Left ventricle myocardium inferior (tissue), 1 donor: ENCODE results near the gene FFAR1. TPM values are rescaled to one million over a fixed set of nuclear protein-coding genes. Genes with fewer than 3 reads are reported as not detected.

Source experiments
- DNase-seq: peaks from one replicate; pipeline ENCODE4 v3.0.0-alpha.2; 2020
- H3K27ac ChIP-seq: fragments of 200-600 bp; replicated peaks from 2 replicates; pipeline ENCODE4 v1.8.0; 2021
- H3K27me3 ChIP-seq: fragments of 200-600 bp; 2 replicates; pipeline ENCODE4 v1.8.0; 2021; ENCODE audit warnings: low read depth
- H3K36me3 ChIP-seq: fragments of 200-600 bp; 2 replicates; pipeline ENCODE4 v1.8.0; 2021
- H3K4me1 ChIP-seq: fragments of 200-600 bp; 2 replicates; pipeline ENCODE4 v1.8.0; 2021
- H3K4me3 ChIP-seq: fragments of 200-600 bp; 2 replicates; pipeline ENCODE4 v1.8.0; 2021; ENCODE audit warnings: mild to moderate bottlenecking, moderate library complexity
- H3K9me3 ChIP-seq: fragments of 200-600 bp; replicated peaks from 2 replicates; pipeline ENCODE4 v1.8.0; 2021
- intact Hi-C: fragments of 100-400 bp; cut with micrococcal nuclease; formaldehyde crosslinking; loops from one replicate; pipeline ENCODE4 v1.11.0; 2022
- total RNA-seq: library from RNA; stranded (reverse); fragmentation: NEBNext Ultra II Directional; extraction: Animal tissue kit (Norgen Biotek cat#: 25700); gene quantifications from one replicate; pipeline ENCODE4 v1.2.1, GENCODE V29; 2021
- TF ChIP-seq, protein P1 (sequence below): fragments of 200-600 bp; IDR thresholded peaks from 2 replicates; pipeline ENCODE4 v1.8.0; 2021; ENCODE audit warnings: antibody characterized with exemption, mild to moderate bottlenecking, borderline replicate concordance
- donor health status: DM: no; HTN: yes; CAD: no; lungs with severe emphysema.

FFAR1 gene
- total RNA-seq, 1 donor from 2014 or later, result not detected

DNA sequence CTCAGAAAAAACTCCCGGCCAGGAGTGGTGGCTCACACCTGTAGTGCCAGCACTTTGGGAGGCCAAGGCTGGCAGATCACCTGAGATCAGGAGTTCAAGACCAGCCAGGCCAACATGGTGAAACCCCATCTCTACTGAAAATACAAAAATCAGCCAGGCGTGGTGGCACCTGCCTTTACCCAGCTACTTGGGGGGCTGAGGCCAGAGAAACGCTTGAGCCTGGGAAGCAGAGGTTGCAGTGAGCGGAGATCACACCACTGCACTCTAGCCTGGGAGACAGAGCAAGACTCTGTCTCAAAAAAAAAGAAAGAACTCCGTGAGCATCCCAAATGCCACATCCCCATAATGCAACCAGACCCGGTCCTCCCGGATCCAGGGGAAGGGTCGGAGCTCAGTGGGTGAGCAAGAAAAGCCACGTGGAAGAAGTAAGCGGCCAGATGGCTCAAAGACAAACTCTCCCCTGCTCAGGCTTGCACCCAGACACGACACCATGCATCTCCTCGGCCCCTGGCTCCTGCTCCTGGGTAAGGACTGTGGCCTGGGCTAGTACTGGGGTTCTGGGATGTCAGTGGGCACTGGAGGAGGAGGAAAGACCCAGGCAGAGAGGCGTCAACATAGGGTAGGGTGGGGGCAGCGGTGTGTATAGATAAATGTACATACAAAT is 16.0 kb upstream of the FFAR1 start:
- Histone ChIP-seq H3K9me3 (no peaks in the 10 kb centered on the region), H3K27me3 (peaks cover 96% of the 10 kb centered on the region), H3K36me3 (no peaks in the 10 kb centered on the region), H3K27ac (no peak overlapping the region), H3K4me1 (no peaks in the 10 kb centered on the region), H3K4me3 (no peak overlapping the region)
- TF ChIP-seq, protein P1, sequence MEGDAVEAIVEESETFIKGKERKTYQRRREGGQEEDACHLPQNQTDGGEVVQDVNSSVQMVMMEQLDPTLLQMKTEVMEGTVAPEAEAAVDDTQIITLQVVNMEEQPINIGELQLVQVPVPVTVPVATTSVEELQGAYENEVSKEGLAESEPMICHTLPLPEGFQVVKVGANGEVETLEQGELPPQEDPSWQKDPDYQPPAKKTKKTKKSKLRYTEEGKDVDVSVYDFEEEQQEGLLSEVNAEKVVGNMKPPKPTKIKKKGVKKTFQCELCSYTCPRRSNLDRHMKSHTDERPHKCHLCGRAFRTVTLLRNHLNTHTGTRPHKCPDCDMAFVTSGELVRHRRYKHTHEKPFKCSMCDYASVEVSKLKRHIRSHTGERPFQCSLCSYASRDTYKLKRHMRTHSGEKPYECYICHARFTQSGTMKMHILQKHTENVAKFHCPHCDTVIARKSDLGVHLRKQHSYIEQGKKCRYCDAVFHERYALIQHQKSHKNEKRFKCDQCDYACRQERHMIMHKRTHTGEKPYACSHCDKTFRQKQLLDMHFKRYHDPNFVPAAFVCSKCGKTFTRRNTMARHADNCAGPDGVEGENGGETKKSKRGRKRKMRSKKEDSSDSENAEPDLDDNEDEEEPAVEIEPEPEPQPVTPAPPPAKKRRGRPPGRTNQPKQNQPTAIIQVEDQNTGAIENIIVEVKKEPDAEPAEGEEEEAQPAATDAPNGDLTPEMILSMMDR, result no peak
- DNase-seq, result no peak
- intact Hi-C loops, result no loop called here

DNA sequence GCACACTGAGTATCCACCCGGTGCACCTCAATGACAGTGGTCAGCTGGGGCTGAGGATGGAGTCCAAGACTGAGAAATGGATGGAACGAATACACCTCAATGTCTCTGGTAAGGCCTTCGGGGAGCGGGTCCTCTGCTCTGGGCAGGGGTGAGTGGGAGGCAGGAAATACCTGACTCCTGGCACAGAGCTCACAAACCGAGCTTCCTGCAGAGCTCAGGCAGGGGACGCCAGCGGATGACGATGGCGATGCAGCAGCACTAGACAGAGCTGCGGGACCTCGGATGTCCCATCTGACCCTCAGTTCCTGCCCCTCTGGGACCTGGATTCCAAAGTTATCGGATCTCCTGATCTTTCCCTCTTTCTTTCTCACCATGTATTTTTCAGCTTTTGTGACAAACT is 14.9 kb upstream of the FFAR1 start:
- Histone ChIP-seq H3K9me3 (no peaks in the 10 kb centered on the region), H3K27ac (no peak overlapping the region), H3K4me1 (no peaks in the 10 kb centered on the region), H3K27me3 (peaks cover 96% of the 10 kb centered on the region), H3K4me3 (no peak overlapping the region), H3K36me3 (no peaks in the 10 kb centered on the region)
- intact Hi-C loops, result no loop called here
- TF ChIP-seq, protein P1, result no peak
- no peak for DNase-seq

DNA sequence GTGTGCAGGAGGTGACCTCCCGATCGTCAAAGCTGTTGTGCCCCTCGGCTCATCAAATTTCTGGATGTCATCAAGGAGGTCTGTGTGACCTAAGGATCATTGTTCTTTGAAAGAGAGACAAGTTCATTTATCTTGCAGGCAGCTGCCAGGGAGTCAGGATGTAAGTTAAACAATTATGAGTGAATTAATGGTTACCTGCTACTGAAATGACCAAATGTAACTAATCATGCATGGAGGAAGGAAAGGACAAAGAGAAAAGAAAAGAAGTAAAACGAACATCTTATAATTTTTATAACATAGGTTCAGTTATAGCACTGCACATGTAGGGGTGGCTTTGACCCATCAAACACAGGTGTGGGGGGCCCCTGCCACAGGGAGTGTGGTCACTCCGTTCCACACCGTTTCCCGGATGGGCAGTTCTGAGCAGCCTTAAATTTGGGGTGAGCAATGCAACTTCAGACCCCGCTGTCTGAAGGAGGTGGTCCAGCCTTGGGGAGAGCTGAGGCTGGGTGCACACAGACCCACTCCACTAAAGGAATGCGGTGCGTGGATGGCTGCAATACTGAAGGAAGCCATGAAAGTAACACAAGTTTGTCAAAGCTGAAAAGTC is 13.5 kb upstream of the FFAR1 start:
- DNase-seq, result no peak

DNA sequence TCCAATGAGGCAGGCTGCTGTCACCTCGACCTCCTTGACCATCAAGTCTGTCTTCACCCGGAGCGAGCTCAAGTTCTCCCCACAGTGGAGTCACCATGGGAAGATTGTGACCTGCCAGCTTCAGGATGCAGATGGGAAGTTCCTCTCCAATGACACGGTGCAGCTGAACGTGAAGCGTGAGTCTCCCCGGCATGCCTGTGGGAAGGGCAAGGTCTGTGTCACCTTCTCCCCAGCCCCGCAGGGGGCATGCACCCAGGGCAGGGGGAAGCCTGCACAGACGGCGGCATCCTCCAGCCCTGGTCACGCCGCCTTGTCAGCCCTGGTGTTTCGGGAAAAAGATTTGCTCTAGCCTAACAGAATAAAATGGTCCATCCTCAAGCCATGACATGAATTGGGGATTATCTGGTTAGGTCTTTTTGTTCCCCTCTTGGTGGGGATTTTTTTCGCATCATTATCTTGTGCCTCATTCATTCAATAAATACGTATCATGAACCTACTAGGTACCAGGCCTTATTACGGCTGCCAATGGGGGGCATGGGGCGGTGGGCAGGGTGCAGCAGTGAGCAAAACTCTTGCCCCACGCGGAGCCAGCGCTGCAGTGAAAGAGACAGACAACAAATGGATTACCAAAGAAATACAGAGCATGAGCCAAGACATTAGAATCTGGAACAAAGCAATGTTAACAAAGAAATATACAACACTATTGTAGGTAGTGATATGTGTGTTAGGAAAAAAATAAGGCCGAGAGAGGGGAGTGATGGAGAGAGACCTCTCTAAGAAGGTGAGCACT is 11.3 kb upstream of the FFAR1 start:
- intact Hi-C loops, result no loop called here
- Histone ChIP-seq H3K27me3 (peaks cover 79% of the 10 kb centered on the region), H3K9me3 (no peaks in the 10 kb centered on the region), H3K36me3 (no peaks in the 10 kb centered on the region), H3K4me3 (no peak overlapping the region), H3K27ac (no peak overlapping the region), H3K4me1 (no peaks in the 10 kb centered on the region)
- TF ChIP-seq, protein P1, result no peak
- DNase-seq, result no peak

More for the DNA sequence above, 13.5 kb upstream of the FFAR1 start:
- Histone ChIP-seq H3K27ac (no peak overlapping the region), H3K4me3 (no peak overlapping the region), H3K27me3 (peaks cover 93% of the 10 kb centered on the region), H3K9me3 (no peaks in the 10 kb centered on the region), H3K4me1 (no peaks in the 10 kb centered on the region), H3K36me3 (no peaks in the 10 kb centered on the region)
- TF ChIP-seq, protein P1, result no peak
- intact Hi-C loops, result no loop called here

DNA sequence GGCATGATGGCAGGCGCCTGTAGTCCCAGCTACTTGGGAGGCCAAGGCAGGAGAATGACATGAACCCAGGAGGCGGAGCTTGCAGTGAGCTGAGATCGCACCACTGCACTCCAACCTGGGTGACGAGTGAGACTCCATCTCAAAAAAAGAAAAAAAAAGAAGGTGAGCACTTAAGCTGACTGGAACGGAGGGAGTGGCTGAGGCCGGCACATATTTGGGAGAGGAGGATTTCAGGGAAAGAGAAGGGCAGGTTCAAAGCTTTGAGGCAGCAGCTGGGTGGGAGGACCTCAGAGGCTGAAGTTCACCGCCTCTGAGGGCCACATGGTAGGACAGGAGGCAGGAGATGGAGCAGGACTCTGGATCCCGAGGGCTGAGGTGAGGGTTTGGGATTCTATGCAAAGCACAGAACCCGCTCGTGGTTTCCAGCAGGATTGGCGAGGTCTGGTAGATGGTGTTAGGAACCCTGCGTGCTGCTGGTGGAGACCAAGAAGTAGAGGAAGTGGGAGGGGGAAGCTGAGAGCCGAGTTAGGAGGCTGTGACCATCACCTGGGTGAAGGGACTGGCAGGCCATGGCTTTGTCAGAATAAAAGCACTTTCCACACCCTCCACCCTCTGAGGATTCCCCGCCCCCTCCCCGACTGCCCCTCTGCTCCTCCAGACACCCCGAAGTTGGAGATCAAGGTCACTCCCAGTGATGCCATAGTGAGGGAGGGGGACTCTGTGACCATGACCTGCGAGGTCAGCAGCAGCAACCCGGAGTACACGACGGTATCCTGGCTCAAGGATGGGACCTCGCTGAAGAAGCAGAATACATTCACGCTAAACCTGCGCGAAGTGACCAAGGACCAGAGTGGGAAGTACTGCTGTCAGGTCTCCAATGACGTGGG is 10.4 kb upstream of the FFAR1 start:
- H3K27ac ChIP-seq, result no peak overlapping the region
- no peak overlapping the region for H3K4me3 ChIP-seq
- H3K27me3 ChIP-seq, result peaks cover 69% of the 10 kb centered on the region
- no peaks in the 10 kb centered on the region for H3K36me3 ChIP-seq
- DNase-seq, result no peak
- no peaks in the 10 kb centered on the region for H3K9me3 ChIP-seq
- intact Hi-C loops, result no loop called here
- H3K4me1 ChIP-seq, result no peaks in the 10 kb centered on the region
- TF ChIP-seq, protein P1, result no peak
